ENCODE data around the gene ABCA3.

Gene ABCA3

DNA sequence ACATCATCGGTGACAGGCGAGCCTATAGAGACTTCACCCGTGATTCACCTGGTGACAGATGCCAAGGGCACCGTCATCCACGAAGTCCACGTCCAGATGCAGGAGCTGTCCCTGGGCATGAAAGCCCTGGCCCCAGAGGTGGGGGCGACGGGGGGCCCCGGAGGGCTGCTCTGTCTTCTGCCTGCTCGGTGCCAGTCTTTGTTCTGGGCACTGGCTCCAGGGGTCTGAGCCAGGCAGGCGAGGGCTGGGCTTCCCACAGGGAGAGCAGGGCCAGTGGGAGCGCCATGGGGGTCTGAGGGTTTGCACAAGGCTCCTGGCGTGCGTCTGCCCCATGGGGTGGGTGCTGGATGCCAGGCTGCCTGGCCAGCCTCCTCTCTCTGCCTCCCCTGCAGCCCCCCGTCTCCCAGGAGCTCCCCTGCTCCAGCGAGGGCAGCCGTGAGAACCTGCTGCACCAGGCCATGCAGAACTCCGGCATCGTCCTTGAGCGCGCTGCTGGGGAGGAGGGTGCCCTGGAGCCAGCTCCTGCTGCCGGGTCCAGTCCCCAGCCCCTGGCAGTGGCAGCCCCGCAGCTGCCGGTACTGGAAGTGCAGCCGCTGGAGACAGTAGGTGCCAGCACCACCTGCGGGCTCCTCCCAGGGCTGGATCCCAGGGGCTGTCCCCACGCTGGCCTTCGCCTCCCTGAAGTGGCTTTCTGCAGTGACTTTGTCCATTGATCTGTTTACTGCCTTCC, 107.3 kb downstream of the ABCA3 start:
- H3K36me3 ChIP-seq (ENCODE audit: insufficient read depth, low read length) = peaks cover 92% of the 10 kb centered on the region
- H4K20me1 ChIP-seq (ENCODE audit: insufficient read depth, low read length) = no peaks in the 10 kb centered on the region
- H3F3A ChIP-seq (ENCODE audit: insufficient read depth, low read length) = 0 out of 2 replicates have a peak, but pooled peaks cover 3% of the 10 kb centered on the region

DNA sequence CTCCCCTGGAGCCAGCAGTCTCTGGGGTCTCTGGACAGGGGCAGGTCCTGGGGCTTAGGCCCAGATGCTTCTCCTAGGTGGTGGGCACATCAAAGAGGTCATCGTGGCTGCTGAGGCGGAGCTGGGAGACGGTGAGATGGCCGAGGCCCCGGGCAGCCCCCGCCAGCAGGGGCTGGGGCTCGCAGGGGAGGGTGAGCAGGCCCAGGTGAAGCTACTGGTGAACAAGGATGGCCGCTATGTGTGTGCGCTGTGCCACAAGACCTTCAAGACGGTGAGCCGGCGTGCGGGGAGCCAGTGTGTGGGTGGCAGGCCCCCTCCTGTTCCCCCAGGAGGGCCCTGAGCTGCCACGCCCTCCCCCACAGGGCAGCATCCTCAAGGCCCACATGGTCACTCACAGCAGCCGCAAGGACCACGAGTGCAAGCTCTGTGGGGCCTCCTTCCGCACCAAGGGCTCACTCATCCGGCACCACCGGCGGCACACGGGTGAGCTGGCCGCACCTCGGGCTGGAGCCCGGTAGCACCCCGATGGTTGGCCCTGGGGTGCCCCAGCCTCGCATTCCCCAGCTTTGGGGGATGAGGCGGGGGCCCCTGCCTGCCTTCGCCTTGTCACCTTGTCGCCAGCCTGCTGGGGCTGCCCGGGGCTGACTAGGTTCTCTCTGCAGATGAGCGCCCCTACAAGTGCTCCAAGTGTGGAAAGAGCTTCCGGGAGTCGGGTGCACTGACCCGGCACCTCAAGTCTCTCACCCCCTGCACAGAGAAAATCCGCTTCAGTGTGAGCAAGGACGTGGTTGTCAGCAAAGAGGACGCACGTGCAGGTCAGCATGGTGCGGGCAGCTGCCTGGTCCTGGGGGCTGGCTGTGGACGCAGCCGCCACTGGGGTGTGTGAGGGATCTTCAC, 108.2 kb downstream of the ABCA3 start:
- H3K79me2 ChIP-seq (ENCODE audit: insufficient read depth, low read length) = no peaks in the 10 kb centered on the region
- no peaks in the 10 kb centered on the region for H3K9me2 ChIP-seq (ENCODE audit: low read depth, low read length)
- H3K4me3 ChIP-seq (ENCODE audit: low read depth, low read length, poor library complexity, severe bottlenecking) = no peak overlapping the region
- no peaks in the 10 kb centered on the region for H4K20me1 ChIP-seq (ENCODE audit: insufficient read depth, low read length)
- H3K4me1 ChIP-seq (ENCODE audit: insufficient read depth, low read length, severe bottlenecking) = no peaks in the 10 kb centered on the region
- H2AFZ ChIP-seq (ENCODE audit: low read length) = no peak overlapping the region
- H3K4me2 ChIP-seq (ENCODE audit: low read length) = no peak overlapping the region
- H3K9ac ChIP-seq (ENCODE audit: low read length) = no peak overlapping the region
- H3K9me3 ChIP-seq (ENCODE audit: low read length) = no peaks in the 10 kb centered on the region
- no peaks in the 10 kb centered on the region for H3K27me3 ChIP-seq (ENCODE audit: insufficient read depth, low read length)
- 0 out of 2 replicates have a peak, but pooled peaks cover 3% of the 10 kb centered on the region for H3F3A ChIP-seq (ENCODE audit: insufficient read depth, low read length)
- TF ChIP-seq, protein P1, sequence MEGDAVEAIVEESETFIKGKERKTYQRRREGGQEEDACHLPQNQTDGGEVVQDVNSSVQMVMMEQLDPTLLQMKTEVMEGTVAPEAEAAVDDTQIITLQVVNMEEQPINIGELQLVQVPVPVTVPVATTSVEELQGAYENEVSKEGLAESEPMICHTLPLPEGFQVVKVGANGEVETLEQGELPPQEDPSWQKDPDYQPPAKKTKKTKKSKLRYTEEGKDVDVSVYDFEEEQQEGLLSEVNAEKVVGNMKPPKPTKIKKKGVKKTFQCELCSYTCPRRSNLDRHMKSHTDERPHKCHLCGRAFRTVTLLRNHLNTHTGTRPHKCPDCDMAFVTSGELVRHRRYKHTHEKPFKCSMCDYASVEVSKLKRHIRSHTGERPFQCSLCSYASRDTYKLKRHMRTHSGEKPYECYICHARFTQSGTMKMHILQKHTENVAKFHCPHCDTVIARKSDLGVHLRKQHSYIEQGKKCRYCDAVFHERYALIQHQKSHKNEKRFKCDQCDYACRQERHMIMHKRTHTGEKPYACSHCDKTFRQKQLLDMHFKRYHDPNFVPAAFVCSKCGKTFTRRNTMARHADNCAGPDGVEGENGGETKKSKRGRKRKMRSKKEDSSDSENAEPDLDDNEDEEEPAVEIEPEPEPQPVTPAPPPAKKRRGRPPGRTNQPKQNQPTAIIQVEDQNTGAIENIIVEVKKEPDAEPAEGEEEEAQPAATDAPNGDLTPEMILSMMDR (IDR thresholded peaks at IDR 0.05; ENCODE audit: low read length) = no peak
- no peak for TF ChIP-seq EZH2 (IDR thresholded peaks at IDR 0.05; ENCODE audit: borderline replicate concordance, low read length)
- peaks cover 91% of the 10 kb centered on the region for H3K36me3 ChIP-seq (ENCODE audit: insufficient read depth, low read length)
- no peak overlapping the region for H3K27ac ChIP-seq (ENCODE audit: low read depth, low read length, poor library complexity, severe bottlenecking)

More for the DNA sequence above, 107.3 kb downstream of the ABCA3 start:
- H2AFZ ChIP-seq (ENCODE audit: low read length) = no peak overlapping the region
- H3K79me2 ChIP-seq (ENCODE audit: insufficient read depth, low read length) = no peaks in the 10 kb centered on the region
- no peak overlapping the region for H3K4me2 ChIP-seq (ENCODE audit: low read length)
- H3K4me3 ChIP-seq (ENCODE audit: low read depth, low read length, poor library complexity, severe bottlenecking) = no peak overlapping the region
- no peaks in the 10 kb centered on the region for H3K9me3 ChIP-seq (ENCODE audit: low read length)
- no peak overlapping the region for H3K27ac ChIP-seq (ENCODE audit: low read depth, low read length, poor library complexity, severe bottlenecking)
- TF ChIP-seq, protein P1 (IDR thresholded peaks at IDR 0.05; ENCODE audit: low read length) = no peak
- TF ChIP-seq EZH2 (IDR thresholded peaks at IDR 0.05; ENCODE audit: borderline replicate concordance, low read length) = no peak
- no peak overlapping the region for H3K9ac ChIP-seq (ENCODE audit: low read length)
- H3K4me1 ChIP-seq (ENCODE audit: insufficient read depth, low read length, severe bottlenecking) = no peaks in the 10 kb centered on the region
- no peaks in the 10 kb centered on the region for H3K27me3 ChIP-seq (ENCODE audit: insufficient read depth, low read length)
- no peaks in the 10 kb centered on the region for H3K9me2 ChIP-seq (ENCODE audit: low read depth, low read length)

DNA sequence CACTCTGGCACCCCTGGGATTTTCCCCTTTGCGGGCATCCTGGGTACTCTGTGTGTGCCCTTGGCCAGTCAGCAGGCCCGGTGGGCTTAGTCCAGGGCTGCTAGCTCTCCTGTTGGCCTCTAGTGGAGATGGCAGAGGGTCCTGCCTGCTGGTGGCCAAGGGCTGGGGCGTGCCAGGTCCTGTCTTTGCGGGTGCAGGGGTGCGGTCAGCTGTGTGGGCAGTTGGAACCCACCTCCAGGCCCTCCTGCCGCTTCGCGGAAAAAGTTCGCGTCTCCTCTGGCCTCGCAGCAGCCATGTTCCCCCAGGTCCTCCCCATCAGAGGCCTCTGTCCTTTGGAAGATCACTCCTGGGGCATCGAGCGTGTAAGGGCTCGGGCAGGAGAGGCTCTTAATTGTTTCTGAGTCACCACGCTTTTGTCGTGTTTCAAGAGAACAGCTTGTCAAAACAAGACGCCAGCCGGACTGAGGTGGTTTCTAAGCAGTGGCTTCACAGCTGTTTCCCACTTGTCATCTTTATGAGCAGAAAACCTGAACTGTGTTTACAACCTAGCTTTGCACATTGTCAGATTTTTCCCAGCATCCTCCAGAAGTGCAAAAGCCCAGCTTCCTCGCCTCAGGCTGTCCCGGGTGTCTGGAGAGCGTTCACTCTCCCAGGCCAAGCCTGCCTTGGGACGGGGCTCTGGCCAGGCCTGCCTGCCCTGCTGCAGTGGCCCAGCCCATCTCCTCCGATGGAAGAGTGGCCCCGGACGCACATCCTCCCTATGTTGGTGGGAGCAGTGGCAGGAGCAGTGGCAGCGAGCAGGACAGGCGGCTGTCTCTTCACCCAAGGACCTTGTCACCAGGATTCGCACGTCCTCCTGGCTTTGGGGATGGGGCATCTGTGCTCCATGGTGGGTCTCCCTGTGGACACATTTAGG, 109.3 kb downstream of the ABCA3 start:
- no peak overlapping the region for H3K27ac ChIP-seq (ENCODE audit: low read depth, low read length, poor library complexity, severe bottlenecking)
- no peaks in the 10 kb centered on the region for H3K9me2 ChIP-seq (ENCODE audit: low read depth, low read length)
- H4K20me1 ChIP-seq (ENCODE audit: insufficient read depth, low read length) = no peaks in the 10 kb centered on the region
- no peak overlapping the region for H3K9ac ChIP-seq (ENCODE audit: low read length)
- no peak overlapping the region for H3K4me2 ChIP-seq (ENCODE audit: low read length)
- TF ChIP-seq EZH2 (IDR thresholded peaks at IDR 0.05; ENCODE audit: borderline replicate concordance, low read length) = no peak
- TF ChIP-seq, protein P1 (IDR thresholded peaks at IDR 0.05; ENCODE audit: low read length) = no peak
- no peak overlapping the region for H3K4me3 ChIP-seq (ENCODE audit: low read depth, low read length, poor library complexity, severe bottlenecking)
- no peak overlapping the region for H2AFZ ChIP-seq (ENCODE audit: low read length)
- H3K9me3 ChIP-seq (ENCODE audit: low read length) = no peaks in the 10 kb centered on the region
- peaks cover 3% of the 10 kb centered on the region for H3K4me1 ChIP-seq (ENCODE audit: insufficient read depth, low read length, severe bottlenecking)
- no peaks in the 10 kb centered on the region for H3K27me3 ChIP-seq (ENCODE audit: insufficient read depth, low read length)
- peaks cover 82% of the 10 kb centered on the region for H3K36me3 ChIP-seq (ENCODE audit: insufficient read depth, low read length)
- H3F3A ChIP-seq (ENCODE audit: insufficient read depth, low read length) = 0 out of 2 replicates have a peak, but pooled peaks cover 3% of the 10 kb centered on the region
- H3K79me2 ChIP-seq (ENCODE audit: insufficient read depth, low read length) = no peaks in the 10 kb centered on the region; the same call in 1 of the 2 replicates

Measured in OCI-LY1 (cell line).